Right lobe of liver (tissue), 6 donors: Measurements from ENCODE around the gene AXIN2. TPM values are rescaled to one million over a fixed set of nuclear protein-coding genes. Genes with fewer than 3 reads are reported as not detected.

Source experiments
- ATAC-seq, 4 donors: fragments of 200-7000 bp; cut with Tn5 transposase; one replicate each; pipeline ENCODE4 v1.9.1; 2020; ENCODE audit warnings: mild to moderate bottlenecking in 4 of 4, moderate library complexity in 4 of 4
- DNase-seq, 3 donors: peaks; one replicate each; pipeline ENCODE4 v3.0.0-alpha.2; 2020
- H3K27ac ChIP-seq, 3 donors: fragments of 200-600 bp; one replicate each; pipeline ENCODE4 v1.8.0; 2022
- H3K27me3 ChIP-seq, 2 donors: fragments of 200-600 bp; one replicate each; pipeline ENCODE4 v1.8.0; 2022
- H3K36me3 ChIP-seq, 4 donors: fragments of 200-600 bp; sonication (generic) in 1 of 4; one replicate each; pipeline versions ENCODE4 v1.5.1 to v1.8.0; 2017 to 2022; ENCODE audit warnings: control low read depth in 1 of 4
- H3K4me1 ChIP-seq, 4 donors: fragments of 200-600 bp; sonication (generic) in 1 of 4; one replicate each; pipeline versions ENCODE4 v1.5.1 to v1.8.0; 2017 to 2022; ENCODE audit warnings: control low read depth in 1 of 4
- H3K4me3 ChIP-seq, 3 donors: fragments of 200-600 bp; one replicate each; pipeline ENCODE4 v1.8.0; 2022
- H3K9me3 ChIP-seq, 4 donors: fragments of 200-600 bp; sonication (generic) in 1 of 4; one replicate each; pipeline versions ENCODE4 v1.5.1 to v1.8.0; 2017 to 2022; ENCODE audit warnings: control low read depth in 1 of 4
- POLR2A ChIP-seq: fragments of 450-650 bp; IDR thresholded peaks from one replicate; pipeline ENCODE4 v1.6.1; 2017; ENCODE audit warnings: antibody characterized with exemption, mild to moderate bottlenecking
- WGBS: methylation state at CpG from one replicate; pipeline ENCODE4 v1.1.6; 2018; ENCODE audit warnings: low coverage, low lambda C conversion rate; ENCODE audit not compliant: insufficient coverage; ENCODE audit errors: missing lambda C conversion rate; 5-methylcytosine and 5-hydroxymethylcytosine counted together
- intact Hi-C, 2 donors: fragments of 100-400 bp; cut with DNase I; formaldehyde crosslinking; loops; one replicate each; pipeline versions ENCODE4 v1.11.2 to v1.14.1; 2022
- total RNA-seq, 6 experiments: library from RNA; depleted of rRNA in 2 of 6; stranded (reverse); fragments of >200 nt in 2 of 6; fragmentation: NEBNext Ultra II Directional in 3 of 6; extraction: Animal tissue kit (Norgen Biotek cat#: 25700) in 3 of 6; gene quantifications; one replicate each; pipeline versions ENCODE4 v1.1.0 to v1.2.4, GENCODE V29; 2016 to 2023
- TF ChIP-seq, protein P1 (sequence below), 4 donors: fragments of 200-600 bp in 3 of 4; fragments of 450-650 bp in 1 of 4; IDR thresholded peaks; one replicate each; pipeline versions ENCODE4 v1.5.1 to v1.8.0; 2016 to 2022; ENCODE audit warnings: antibody characterized with exemption in 4 of 4, mild to moderate bottlenecking in 2 of 4
- donor health status: DM: no; HTN: yes; CAD: no.
- donor health status: DM: no; HTN: no; CAD: no.
- donor health status: DM: no; HTN: no; CAD: no.
- donor health status: DM: no; HTN: yes; CAD: no.
- donor health status: DM: no; HTN: yes; CAD: no.

The AXIN2 gene
- total RNA-seq, 6 experiments from 2014 or later, result 1.0 to 2.4 (median 2.0) TPM

DNA sequence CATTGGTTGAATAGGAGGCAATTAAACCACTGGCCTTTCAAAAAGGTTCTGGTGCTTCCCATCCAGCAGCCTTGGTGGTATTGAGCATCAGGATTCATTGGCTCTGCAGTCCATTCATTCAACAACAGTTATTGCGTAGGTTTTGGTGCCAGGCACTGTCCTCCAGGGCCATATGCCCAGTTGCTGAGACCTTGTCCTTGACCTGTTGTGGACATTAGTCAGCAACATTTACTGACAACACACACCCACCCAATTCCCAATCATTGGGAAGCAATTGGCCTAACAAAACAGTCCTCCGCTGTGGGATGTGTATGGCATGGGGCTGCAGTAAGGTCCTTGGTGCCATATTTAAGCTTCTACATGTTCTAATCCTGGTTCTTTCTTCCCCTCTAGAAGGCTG is 82.2 kb downstream of the AXIN2 start:
- WGBS, result 50% methylated on average over 2 of the region's 2 CpGs
- Histone ChIP-seq H3K36me3 (no peaks in the 10 kb centered on the region), H3K4me1 (peaks cover 0 to 12% (median 0%) of the 10 kb centered on the region in 4 donors), H3K9me3 (no peaks in the 10 kb centered on the region), H3K4me3 (no peak overlapping the region), H3K27ac (no peak overlapping the region), H3K27me3 (no peaks in the 10 kb centered on the region)
- TF ChIP-seq, protein P1, sequence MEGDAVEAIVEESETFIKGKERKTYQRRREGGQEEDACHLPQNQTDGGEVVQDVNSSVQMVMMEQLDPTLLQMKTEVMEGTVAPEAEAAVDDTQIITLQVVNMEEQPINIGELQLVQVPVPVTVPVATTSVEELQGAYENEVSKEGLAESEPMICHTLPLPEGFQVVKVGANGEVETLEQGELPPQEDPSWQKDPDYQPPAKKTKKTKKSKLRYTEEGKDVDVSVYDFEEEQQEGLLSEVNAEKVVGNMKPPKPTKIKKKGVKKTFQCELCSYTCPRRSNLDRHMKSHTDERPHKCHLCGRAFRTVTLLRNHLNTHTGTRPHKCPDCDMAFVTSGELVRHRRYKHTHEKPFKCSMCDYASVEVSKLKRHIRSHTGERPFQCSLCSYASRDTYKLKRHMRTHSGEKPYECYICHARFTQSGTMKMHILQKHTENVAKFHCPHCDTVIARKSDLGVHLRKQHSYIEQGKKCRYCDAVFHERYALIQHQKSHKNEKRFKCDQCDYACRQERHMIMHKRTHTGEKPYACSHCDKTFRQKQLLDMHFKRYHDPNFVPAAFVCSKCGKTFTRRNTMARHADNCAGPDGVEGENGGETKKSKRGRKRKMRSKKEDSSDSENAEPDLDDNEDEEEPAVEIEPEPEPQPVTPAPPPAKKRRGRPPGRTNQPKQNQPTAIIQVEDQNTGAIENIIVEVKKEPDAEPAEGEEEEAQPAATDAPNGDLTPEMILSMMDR (IDR thresholded peaks at IDR 0.05), result no peak
- TF ChIP-seq POLR2A, result no peak
- intact Hi-C loops, result no loop called here
- ATAC-seq (peak; percentile 38 to 92 (median 86)), DNase-seq (no peak)
